GM21526 (cell line): ENCODE measurements around the gene AKT1.
"Not testable (repeated sequence)": the region's sequence is repeated elsewhere in the genome, so short reads cannot be mapped to it uniquely, and the experiment has no call there.

ENCODE experiments used
- ATAC-seq: cut with Tn5 transposase; IDR thresholded peaks from one replicate; pipeline ENCODE4 v1.9.1; 2021; ENCODE audit warnings: moderate library complexity; ENCODE audit not compliant: unreplicated experiment, low FRiP score

Gene AKT1

GRCh38 chr14:104756477-104757237 lies 38.9 kb downstream of the AKT1 start:
- ATAC-seq, result no peak

GRCh38 chr14:104755621-104756020 lies 39.9 kb downstream of the AKT1 start:
- no peak for ATAC-seq

- no peak for ATAC-seq
Observed at GRCh38 chr14:104754213-104754851, 41.2 kb downstream of the AKT1 start.

- no peak for ATAC-seq
Observed at GRCh38 chr14:104753528-104754212, 41.9 kb downstream of the AKT1 start.

GRCh38 chr14:104752735-104753527 lies 42.6 kb downstream of the AKT1 start, which contains the start of gene SIVA1:
Gene SIVA1 (plus strand): TSS chr14:104753147. CDS start chr14:104753202, 55 bp downstream.
- ATAC-seq, result peak; percentile 81

- ATAC-seq, result peak; percentile 0
Observed at GRCh38 chr14:104752423-104752734, 43.2 kb downstream of the AKT1 start.

- ATAC-seq, result no peak
Observed at GRCh38 chr14:104751539-104752422, 43.8 kb downstream of the AKT1 start.

- ATAC-seq, result not testable (repeated sequence)
Observed at GRCh38 chr14:104750753-104751057, 44.8 kb downstream of the AKT1 start.

- no peak for ATAC-seq
Observed at GRCh38 chr14:104750056-104750752, 45.3 kb downstream of the AKT1 start.

GRCh38 chr14:104749111-104749649 lies 46.4 kb downstream of the AKT1 start:
- ATAC-seq, result no peak

GRCh38 chr14:104747876-104748275 lies 47.7 kb downstream of the AKT1 start:
- ATAC-seq, result no peak

GRCh38 chr14:104746934-104747481 lies 48.5 kb downstream of the AKT1 start:
- no peak for ATAC-seq

- ATAC-seq, result no peak
Observed at GRCh38 chr14:104746071-104746545, 49.4 kb downstream of the AKT1 start.

- no peak for ATAC-seq
Observed at GRCh38 chr14:104745431-104745830, 50.1 kb downstream of the AKT1 start.

- ATAC-seq, result no peak
Observed at GRCh38 chr14:104744484-104744883, 51.1 kb downstream of the AKT1 start.

GRCh38 chr14:104743461-104744380 lies 51.8 kb downstream of the AKT1 start:
- ATAC-seq, result no peak

GRCh38 chr14:104742586-104743455 lies 52.7 kb downstream of the AKT1 start:
- no peak for ATAC-seq
